C4-2B (cell line): Measurements from ENCODE around the gene KIFBP.

ENCODE experiments used
- H3K27ac ChIP-seq: fragments of 450-650 bp; 2 replicates; pipeline ENCODE4 v1.5.1; 2017
- CTCF ChIP-seq: fragments of 450-650 bp; conservative IDR thresholded peaks from 2 replicates; pipeline ENCODE4 v1.5.1; 2017; ENCODE audit warnings: mild to moderate bottlenecking
- ZFX ChIP-seq: fragments of 450-650 bp; IDR thresholded peaks from 2 replicates; pipeline ENCODE4 v1.6.1; 2017

KIFBP gene

GRCh38 chr10:69061305-69062161 is 72.9 kb downstream of the KIFBP start:
- TF ChIP-seq ZFX (no peak), CTCF (no peak)
- 0 out of 2 replicates have a peak overlapping the region, but pooled peaks have one; percentile 7 for H3K27ac ChIP-seq

GRCh38 chr10:69062901-69063300 is 74.3 kb downstream of the KIFBP start:
- no peak for TF ChIP-seq ZFX
- no peak for TF ChIP-seq CTCF
- no peak overlapping the region for H3K27ac ChIP-seq

- H3K27ac ChIP-seq: no peak overlapping the region
- no peak for TF ChIP-seq ZFX
- no peak for TF ChIP-seq CTCF
Measured at GRCh38 chr10:69064762-69065328, 76.2 kb downstream of the KIFBP start.

GRCh38 chr10:69065406-69066361 is 77.1 kb downstream of the KIFBP start:
- H3K27ac ChIP-seq: no peak overlapping the region
- TF ChIP-seq CTCF (no peak), ZFX (no peak)
